ENCODE results near the gene IYD.
"Not testable (repeated sequence)": the region's sequence is repeated elsewhere in the genome, so short reads cannot be mapped to it uniquely, and the experiment has no call there.

IYD gene

GRCh38 chr6:150352321-150353296, 16.2 kb upstream of the IYD start:
- DNase-seq = no peak

DNA sequence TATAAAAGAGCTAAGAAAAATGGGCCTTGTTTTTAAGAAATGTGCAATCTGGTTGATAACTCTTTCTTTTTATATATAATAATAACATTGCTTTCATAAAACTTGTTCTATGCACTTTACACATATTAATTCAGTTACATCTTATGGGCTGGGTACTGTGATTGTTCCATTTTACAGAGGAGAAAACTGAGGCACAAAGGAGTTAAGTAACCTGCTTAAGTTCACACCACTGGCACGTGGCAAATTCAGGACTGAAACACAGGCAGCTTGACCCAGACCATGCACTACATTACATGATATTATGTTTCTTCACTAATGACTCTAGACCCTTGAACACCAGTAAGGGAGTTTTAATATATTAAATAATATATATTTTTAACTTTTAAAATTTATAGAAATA, 15.4 kb upstream of the IYD start:
- no peak for DNase-seq

- DNase-seq = no peak
Measured at GRCh38 chr6:150354754-150355571, 13.8 kb upstream of the IYD start.

DNA sequence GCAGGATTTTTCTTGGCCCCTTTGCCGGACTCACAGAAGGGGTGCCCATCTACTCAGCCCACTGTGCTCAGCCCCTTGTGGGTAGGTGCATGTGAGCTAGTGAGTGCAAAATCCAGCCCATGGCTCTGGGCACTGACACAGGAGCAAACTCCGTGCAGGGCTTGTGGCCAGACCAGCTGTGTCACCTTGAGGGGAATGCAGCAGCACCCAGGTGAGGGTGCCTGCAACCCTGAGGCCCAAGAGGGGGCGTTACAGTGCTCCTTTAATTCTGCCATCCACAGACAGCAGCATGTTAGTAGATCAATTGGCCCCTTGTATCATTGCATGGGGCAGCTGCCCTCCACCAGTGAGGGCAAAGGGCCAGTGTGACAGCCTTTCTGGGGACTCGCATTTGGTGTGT, 12.9 kb upstream of the IYD start:
- DNase-seq = no peak

- DNase-seq = no peak
Measured at GRCh38 chr6:150361876-150362275, 6.9 kb upstream of the IYD start.

- DNase-seq = no peak
Measured at GRCh38 chr6:150363733-150364132, 5.1 kb upstream of the IYD start.

- no peak for DNase-seq
Measured at GRCh38 chr6:150366118-150366778, 2.6 kb upstream of the IYD start.

GRCh38 chr6:150369408-150369807, 596 bp downstream of the IYD start:
- DNase-seq = no peak

DNA sequence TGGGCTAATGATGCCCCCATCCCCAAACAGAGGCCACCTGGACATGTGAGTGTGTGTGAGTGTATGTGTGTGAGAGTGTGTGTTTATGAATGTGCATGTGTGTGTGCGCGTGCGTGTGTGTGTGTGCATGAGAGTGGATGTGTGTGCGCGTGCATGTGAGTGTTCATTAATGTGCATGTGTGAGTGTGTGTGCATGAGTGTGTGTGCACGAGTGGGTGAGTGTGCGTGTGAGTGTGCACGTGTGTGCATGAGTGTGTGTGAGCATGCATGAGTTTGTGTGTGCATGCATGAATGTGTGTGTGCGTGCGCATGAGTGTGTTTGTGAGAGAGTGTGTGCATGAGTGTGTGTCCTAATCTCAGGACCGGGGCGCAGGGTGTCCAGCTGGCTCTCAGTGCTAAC, 1.3 kb downstream of the IYD start:
- DNase-seq = no peak

DNA sequence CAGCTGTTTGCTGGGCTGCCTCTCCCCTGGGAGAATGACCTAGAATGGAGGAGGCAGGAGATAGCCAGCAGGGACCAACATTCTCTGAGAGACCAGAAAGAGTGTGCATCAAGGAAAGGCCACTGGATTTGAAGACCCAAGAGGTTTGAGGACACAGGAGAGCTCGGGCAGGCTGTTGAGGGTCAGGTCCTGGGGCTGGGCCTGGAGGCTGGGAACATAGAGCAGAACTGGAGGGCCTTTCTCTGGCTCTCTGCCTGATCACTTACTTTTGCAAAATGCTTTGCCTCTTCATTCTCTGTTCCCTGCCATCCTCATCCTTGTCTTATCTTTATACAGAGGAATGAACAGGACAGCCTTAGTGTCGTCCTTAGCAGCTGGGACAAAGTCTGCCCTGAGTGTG, 2.5 kb downstream of the IYD start:
- DNase-seq = no peak

DNA sequence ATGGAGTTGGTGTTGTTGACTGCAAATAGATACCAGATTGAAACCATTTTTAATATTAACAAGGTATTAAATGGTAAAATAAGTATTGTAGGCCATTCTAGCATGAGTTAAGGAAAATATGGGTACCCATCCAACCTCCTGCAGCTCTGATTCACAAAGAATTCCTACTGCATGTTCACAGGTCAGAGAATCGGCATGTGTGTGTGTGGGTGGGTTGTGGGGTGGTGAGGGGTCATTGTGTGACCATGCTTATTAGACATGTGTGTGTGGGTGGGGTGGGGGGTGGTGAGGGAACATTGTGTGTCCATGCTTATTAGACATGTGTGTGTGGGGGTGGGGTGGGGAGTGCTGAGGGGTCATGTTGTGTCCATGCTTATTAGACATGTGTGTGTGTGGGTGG, 3.2 kb downstream of the IYD start:
- DNase-seq = no peak

GRCh38 chr6:150373260-150373701, 4.5 kb downstream of the IYD start:
- no peak for DNase-seq

DNA sequence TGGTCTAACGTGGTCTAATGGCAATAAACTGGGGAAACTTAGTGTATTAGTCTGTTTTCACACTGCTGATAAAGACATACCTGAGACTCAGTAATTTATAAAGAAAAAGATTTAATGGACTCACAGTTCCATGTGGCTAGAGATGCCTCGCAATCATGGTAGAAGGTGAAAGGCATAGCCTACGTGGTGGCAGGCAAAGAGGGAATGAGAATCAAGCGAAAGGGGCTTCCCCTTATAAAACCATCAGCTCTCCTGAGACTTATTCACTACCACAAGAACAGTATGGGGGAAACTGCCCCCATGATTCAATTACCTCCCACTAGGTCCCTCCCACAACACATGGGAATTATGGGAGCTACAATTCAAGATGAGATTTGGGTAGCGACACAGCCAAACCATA, 5.5 kb downstream of the IYD start:
- not testable (repeated sequence) for DNase-seq

GRCh38 chr6:150377211-150377781, 8.5 kb downstream of the IYD start:
- DNase-seq = no peak

GRCh38 chr6:150380256-150380655, 11.4 kb downstream of the IYD start:
- no peak for DNase-seq

- no peak for DNase-seq
Measured at GRCh38 chr6:150382171-150382570, 13.4 kb downstream of the IYD start.

DNA sequence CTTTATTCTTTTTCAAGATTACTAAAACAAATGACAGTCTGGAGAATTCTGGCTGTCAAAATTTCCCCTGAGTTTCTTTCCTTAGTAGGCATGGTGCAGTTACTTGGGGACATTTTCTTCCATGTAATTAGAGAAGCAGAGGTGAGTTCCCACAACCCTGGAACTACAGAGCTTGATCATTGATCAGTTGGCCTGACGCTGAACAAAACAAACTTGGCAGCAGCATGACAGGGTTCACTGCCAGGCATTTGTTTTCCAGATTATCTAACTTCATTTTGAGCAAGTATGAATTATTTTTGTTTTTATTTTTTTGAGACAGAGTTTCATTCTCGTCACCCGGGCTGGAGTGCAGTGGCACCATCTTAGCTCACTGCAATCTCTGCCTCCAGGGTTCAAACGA, 22.6 kb downstream of the IYD start:
- DNase-seq = no peak

GRCh38 chr6:150391890-150392289, 23.1 kb downstream of the IYD start:
- DNase-seq = no peak

GRCh38 chr6:150392452-150393220, 23.8 kb downstream of the IYD start:
- DNase-seq = no peak

GRCh38 chr6:150394053-150394898, 25.5 kb downstream of the IYD start:
- no peak for DNase-seq

- no peak for DNase-seq
Measured at GRCh38 chr6:150394899-150395295, 26.1 kb downstream of the IYD start.

Measured in NCI-H1417 treated with DMSO at 0.1 percent for 48 hours (cell line).